ENCODE results near the gene SNHG17.
"Not testable (repeated sequence)": the region's sequence is repeated elsewhere in the genome, so short reads cannot be mapped to it uniquely, and the experiment has no call there.

Gene SNHG17

GRCh38 chr20:38441110-38441509 lies 6.0 kb upstream of the SNHG17 start:
- WGBS (ENCODE audit: insufficient coverage), result 96% methylated on average over 4 of the region's 8 CpGs
- H3K36me3 ChIP-seq (ENCODE audit: control insufficient read depth in 4 of 4, insufficient read depth in 4 of 4, low read length in 3 of 4); DNase-seq; H3K9me3 ChIP-seq (ENCODE audit: control extremely low read depth in 1 of 5, control insufficient read depth in 4 of 5, insufficient read depth in 2 of 5, low read depth in 1 of 5, low read length in 4 of 5); POLR2A ChIA-PET; H3K4me3 ChIP-seq (ENCODE audit: control insufficient read depth in 1 of 7, extremely low read depth in 1 of 7, insufficient read depth in 4 of 7, low read depth in 2 of 7, low read length in 6 of 7); H3K27ac ChIP-seq (ENCODE audit: insufficient read depth in 1 of 2, low read depth in 1 of 2, low read length in 2 of 2, poor library complexity in 1 of 2, severe bottlenecking in 2 of 2); CTCF ChIA-PET; H3K27me3 ChIP-seq (replicated peaks in 2 of 5; ENCODE audit: control insufficient read depth in 4 of 5, insufficient read depth in 5 of 5, low read length in 4 of 5); H3K4me1 ChIP-seq (ENCODE audit: control extremely low read depth in 1 of 4, control insufficient read depth in 4 of 4, insufficient read depth in 4 of 4, low read length in 3 of 4): not testable (repeated sequence)

DNA sequence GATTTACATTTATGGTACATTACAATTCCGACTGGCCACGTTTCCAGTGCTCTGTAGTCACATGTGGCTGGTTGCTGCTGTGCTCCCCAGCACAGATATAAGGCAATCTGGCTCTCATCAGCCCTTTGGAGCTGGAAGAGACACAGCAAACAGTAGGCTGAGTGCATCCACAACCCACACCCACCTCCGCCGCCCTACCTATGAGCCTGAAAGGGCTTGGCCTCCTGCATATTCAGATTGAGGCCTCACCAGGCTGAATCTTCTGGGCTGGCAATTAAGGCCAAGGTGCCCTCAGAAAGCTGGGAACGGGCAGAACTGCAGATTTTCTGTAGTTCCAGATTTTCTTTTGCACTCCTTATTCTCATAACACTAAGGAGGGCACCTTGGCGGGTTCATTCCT lies 2.7 kb upstream of the SNHG17 start:
- CTCF ChIA-PET, result interaction anchor here (1.1 to 2.5 kb wide), 3 partner anchors 9 to 36 kb away, joined by 3 to 12 read pairs (median 5); partner anchors contain the start of gene RALGAPB
- no peak for DNase-seq
- POLR2A ChIA-PET, result interaction anchor here (0.7 kb wide), 2 partner anchors 9 to 385 kb away, joined by 3 to 4 read pairs; no protein-coding TSS in a partner anchor
- no peak overlapping the region for H3K4me3 ChIP-seq (ENCODE audit: control insufficient read depth in 1 of 7, extremely low read depth in 1 of 7, insufficient read depth in 4 of 7, low read depth in 2 of 7, low read length in 6 of 7)
- no peak overlapping the region for H3K27ac ChIP-seq (ENCODE audit: insufficient read depth in 1 of 2, low read depth in 1 of 2, low read length in 2 of 2, poor library complexity in 1 of 2, severe bottlenecking in 2 of 2)
- peaks cover 0 to 15% (median 11%) of the 10 kb centered on the region in 4 experiments for H3K36me3 ChIP-seq (ENCODE audit: control insufficient read depth in 4 of 4, insufficient read depth in 4 of 4, low read length in 3 of 4)
- H3K27me3 ChIP-seq (replicated peaks in 2 of 5; ENCODE audit: control insufficient read depth in 4 of 5, insufficient read depth in 5 of 5, low read length in 4 of 5), result no peaks in the 10 kb centered on the region
- H3K9me3 ChIP-seq (ENCODE audit: control extremely low read depth in 1 of 5, control insufficient read depth in 4 of 5, insufficient read depth in 2 of 5, low read depth in 1 of 5, low read length in 4 of 5), result no peaks in the 10 kb centered on the region
- WGBS (ENCODE audit: insufficient coverage), result 100% methylated on average over 1 of the region's 6 CpGs
- H3K4me1 ChIP-seq (ENCODE audit: control extremely low read depth in 1 of 4, control insufficient read depth in 4 of 4, insufficient read depth in 4 of 4, low read length in 3 of 4), result peaks cover 0 to 20% (median 18%) of the 10 kb centered on the region in 4 experiments

GRCh38 chr20:38435555-38435939 lies 419 bp upstream of the SNHG17 start:
- H3K27ac ChIP-seq (ENCODE audit: insufficient read depth in 1 of 2, low read depth in 1 of 2, low read length in 2 of 2, poor library complexity in 1 of 2, severe bottlenecking in 2 of 2), result no peak overlapping the region
- no peak for DNase-seq
- no peaks in the 10 kb centered on the region for H3K27me3 ChIP-seq (replicated peaks in 2 of 5; ENCODE audit: control insufficient read depth in 4 of 5, insufficient read depth in 5 of 5, low read length in 4 of 5)
- H3K9me3 ChIP-seq (ENCODE audit: control extremely low read depth in 1 of 5, control insufficient read depth in 4 of 5, insufficient read depth in 2 of 5, low read depth in 1 of 5, low read length in 4 of 5), result peaks cover 0 to 12% (median 6%) of the 10 kb centered on the region in 5 experiments
- ChIA-PET CTCF (interaction anchor here (1.0 to 6.8 kb wide), 4 partner anchors 11 to 37 kb away, joined by 5 to 85 read pairs (median 10); partner anchors contain the start of gene RALGAPB), POLR2A (interaction anchor here (0.7 to 2.2 kb wide), 3 partner anchors 9 to 34 kb away, joined by 3 to 19 read pairs (median 4); no protein-coding TSS in a partner anchor)
- H3K4me3 ChIP-seq (ENCODE audit: control insufficient read depth in 1 of 7, extremely low read depth in 1 of 7, insufficient read depth in 4 of 7, low read depth in 2 of 7, low read length in 6 of 7), result peak overlapping the region in 2 of 7 experiments; percentile 79 to 87
- peaks cover 0 to 28% (median 21%) of the 10 kb centered on the region in 4 experiments for H3K4me1 ChIP-seq (ENCODE audit: control extremely low read depth in 1 of 4, control insufficient read depth in 4 of 4, insufficient read depth in 4 of 4, low read length in 3 of 4)
- H3K36me3 ChIP-seq (ENCODE audit: control insufficient read depth in 4 of 4, insufficient read depth in 4 of 4, low read length in 3 of 4), result peaks cover 14 to 38% (median 33%) of the 10 kb centered on the region in 4 experiments
- WGBS (ENCODE audit: insufficient coverage), result 91% methylated on average over 6 of the region's 6 CpGs

- Histone ChIP-seq H3K27ac (ENCODE audit: insufficient read depth in 1 of 2, low read depth in 1 of 2, low read length in 2 of 2, poor library complexity in 1 of 2, severe bottlenecking in 2 of 2) (peak overlapping the region; percentile 55 to 87), H3K4me3 (ENCODE audit: control insufficient read depth in 1 of 7, extremely low read depth in 1 of 7, insufficient read depth in 4 of 7, low read depth in 2 of 7, low read length in 6 of 7) (peak overlapping the region; percentile 74 to 96 (median 79)), H3K36me3 (ENCODE audit: control insufficient read depth in 4 of 4, insufficient read depth in 4 of 4, low read length in 3 of 4) (peaks cover 17 to 46% (median 41%) of the 10 kb centered on the region in 4 experiments), H3K27me3 (replicated peaks in 2 of 5; ENCODE audit: control insufficient read depth in 4 of 5, insufficient read depth in 5 of 5, low read length in 4 of 5) (no peaks in the 10 kb centered on the region), H3K9me3 (ENCODE audit: control extremely low read depth in 1 of 5, control insufficient read depth in 4 of 5, insufficient read depth in 2 of 5, low read depth in 1 of 5, low read length in 4 of 5) (peaks cover 0 to 12% (median 6%) of the 10 kb centered on the region in 5 experiments), H3K4me1 (ENCODE audit: control extremely low read depth in 1 of 4, control insufficient read depth in 4 of 4, insufficient read depth in 4 of 4, low read length in 3 of 4) (peaks cover 0 to 28% (median 21%) of the 10 kb centered on the region in 4 experiments)
- WGBS (ENCODE audit: insufficient coverage), result 2% methylated on average over 9 of the region's 16 CpGs
- DNase-seq, result peak; percentile 17 to 63 (median 55)
- ChIA-PET CTCF (interaction anchor here (0.6 to 6.8 kb wide), 8 partner anchors 10 to 1944 kb away, joined by 3 to 85 read pairs (median 5); partner anchors contain the start of gene RALGAPB), POLR2A (interaction anchor here (0.7 to 2.2 kb wide), 4 partner anchors 10 to 685 kb away, joined by 3 to 19 read pairs (median 4); no protein-coding TSS in a partner anchor)
Measured at GRCh38 chr20:38434301-38434741, 807 bp downstream of the SNHG17 start.

- Histone ChIP-seq H3K4me1 (ENCODE audit: control extremely low read depth in 1 of 4, control insufficient read depth in 4 of 4, insufficient read depth in 4 of 4, low read length in 3 of 4) (peaks cover 0 to 28% (median 21%) of the 10 kb centered on the region in 4 experiments), H3K36me3 (ENCODE audit: control insufficient read depth in 4 of 4, insufficient read depth in 4 of 4, low read length in 3 of 4) (peaks cover 22 to 54% (median 50%) of the 10 kb centered on the region in 4 experiments)
Measured at GRCh38 chr20:38433304-38433972, 1.7 kb downstream of the SNHG17 start.

DNA sequence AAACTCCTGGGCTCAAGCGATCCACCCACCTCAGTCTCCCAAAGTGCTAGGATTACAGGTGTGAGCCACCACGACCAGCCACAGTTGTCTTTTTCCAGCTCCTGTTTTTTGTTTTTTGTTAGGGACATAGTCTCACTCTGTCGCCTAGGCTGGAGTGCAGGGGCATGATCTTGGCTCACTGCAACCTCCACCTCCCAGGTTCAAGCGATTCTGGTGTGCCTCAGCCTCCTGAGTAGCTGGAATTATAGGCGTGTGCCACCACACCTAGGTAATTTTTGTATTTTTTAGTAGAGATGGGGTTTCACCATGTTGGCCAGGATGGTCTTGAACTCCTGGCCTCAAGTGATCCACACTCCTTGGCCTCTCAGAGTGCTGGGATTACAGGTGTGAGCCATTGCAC lies 2.3 kb downstream of the SNHG17 start:
- Histone ChIP-seq H3K4me1 (ENCODE audit: control extremely low read depth in 1 of 4, control insufficient read depth in 4 of 4, insufficient read depth in 4 of 4, low read length in 3 of 4) (peaks cover 0 to 28% (median 21%) of the 10 kb centered on the region in 4 experiments), H3K9me3 (ENCODE audit: control extremely low read depth in 1 of 5, control insufficient read depth in 4 of 5, insufficient read depth in 2 of 5, low read depth in 1 of 5, low read length in 4 of 5) (peaks cover 0 to 12% (median 6%) of the 10 kb centered on the region in 5 experiments), H3K36me3 (ENCODE audit: control insufficient read depth in 4 of 4, insufficient read depth in 4 of 4, low read length in 3 of 4) (peaks cover 23 to 60% (median 55%) of the 10 kb centered on the region in 4 experiments), H3K4me3 (ENCODE audit: control insufficient read depth in 1 of 7, extremely low read depth in 1 of 7, insufficient read depth in 4 of 7, low read depth in 2 of 7, low read length in 6 of 7) (peak overlapping the region in 2 of 7 experiments; percentile 85 to 96)
- 80% methylated on average over 1 of the region's 5 CpGs for whole genome bisulfite sequencing (ENCODE audit: insufficient coverage)
- DNase-seq; H3K27ac ChIP-seq (ENCODE audit: insufficient read depth in 1 of 2, low read depth in 1 of 2, low read length in 2 of 2, poor library complexity in 1 of 2, severe bottlenecking in 2 of 2); H3K27me3 ChIP-seq (replicated peaks in 2 of 5; ENCODE audit: control insufficient read depth in 4 of 5, insufficient read depth in 5 of 5, low read length in 4 of 5); POLR2A ChIA-PET: not testable (repeated sequence)
- CTCF ChIA-PET, result interaction anchor here (1.2 to 6.8 kb wide), 2 partner anchors 13 to 87 kb away, joined by 4 to 85 read pairs; no protein-coding TSS in a partner anchor

More at GRCh38 chr20:38433304-38433972, 1.7 kb downstream of the SNHG17 start:
- CTCF ChIA-PET, result interaction anchor here (0.6 to 6.8 kb wide), 8 partner anchors 9 to 1943 kb away, joined by 3 to 85 read pairs (median 5); partner anchors contain the start of gene RALGAPB
- Histone ChIP-seq H3K27ac (ENCODE audit: insufficient read depth in 1 of 2, low read depth in 1 of 2, low read length in 2 of 2, poor library complexity in 1 of 2, severe bottlenecking in 2 of 2) (peak overlapping the region in 1 of 2 experiments; percentile 87), H3K27me3 (replicated peaks in 2 of 5; ENCODE audit: control insufficient read depth in 4 of 5, insufficient read depth in 5 of 5, low read length in 4 of 5) (no peaks in the 10 kb centered on the region), H3K9me3 (ENCODE audit: control extremely low read depth in 1 of 5, control insufficient read depth in 4 of 5, insufficient read depth in 2 of 5, low read depth in 1 of 5, low read length in 4 of 5) (peaks cover 0 to 12% (median 6%) of the 10 kb centered on the region in 5 experiments), H3K4me3 (ENCODE audit: control insufficient read depth in 1 of 7, extremely low read depth in 1 of 7, insufficient read depth in 4 of 7, low read depth in 2 of 7, low read length in 6 of 7) (peak overlapping the region in 5 of 7 experiments; percentile 75 to 96 (median 85))
- WGBS (ENCODE audit: insufficient coverage), result 94% methylated on average over 9 of the region's 9 CpGs
- DNase-seq, result no peak
- POLR2A ChIA-PET, result interaction anchor here (2.2 kb wide), 1 partner anchor 14 kb away, joined by 19 read pairs; no protein-coding TSS in a partner anchor
